NT2/D1 (cell line): Measurements from ENCODE around the gene METTL22.

ENCODE experiments used
- SUZ12 ChIP-seq: IDR thresholded peaks from 2 replicates; pipeline ENCODE4 v1.6.1; 2011; ENCODE audit not compliant: insufficient read length, insufficient read depth; ENCODE audit errors: extremely low read depth
- ZNF274 ChIP-seq: IDR thresholded peaks from 2 replicates; pipeline ENCODE4 v1.6.1; 2011; ENCODE audit warnings: mild to moderate bottlenecking, low read depth, low read length

GRCh38 chr16:8626946-8627345, 5.4 kb downstream of the METTL22 start:
- TF ChIP-seq ZNF274: no peak
- no peak for TF ChIP-seq SUZ12
